Keratinocyte (primary cell): ENCODE results near the gene RBM22.

Experiments
- EZH2 ChIP-seq: IDR thresholded peaks from one replicate; pipeline ENCODE4 v1.6.1; 2012; ENCODE audit warnings: inconsistent platforms, mild to moderate bottlenecking, low read length, moderate library complexity
- TF ChIP-seq, protein P1 (sequence below), 3 experiments: IDR thresholded peaks in 1 of 3; conservative IDR thresholded peaks in 1 of 3; optimal IDR thresholded peaks in 1 of 3; 2 replicates in 2 of 3; 3 replicates in 1 of 3; pipeline versions ENCODE3 to v1.5.1; 2011; ENCODE audit warnings: low read length in 3 of 3, mild to moderate bottlenecking in 3 of 3, moderate library complexity in 2 of 3, control low read depth in 1 of 3, inconsistent platforms in 1 of 3; ENCODE audit not compliant: insufficient read depth in 2 of 3; ENCODE audit errors: extremely low read depth in 1 of 3

DNA sequence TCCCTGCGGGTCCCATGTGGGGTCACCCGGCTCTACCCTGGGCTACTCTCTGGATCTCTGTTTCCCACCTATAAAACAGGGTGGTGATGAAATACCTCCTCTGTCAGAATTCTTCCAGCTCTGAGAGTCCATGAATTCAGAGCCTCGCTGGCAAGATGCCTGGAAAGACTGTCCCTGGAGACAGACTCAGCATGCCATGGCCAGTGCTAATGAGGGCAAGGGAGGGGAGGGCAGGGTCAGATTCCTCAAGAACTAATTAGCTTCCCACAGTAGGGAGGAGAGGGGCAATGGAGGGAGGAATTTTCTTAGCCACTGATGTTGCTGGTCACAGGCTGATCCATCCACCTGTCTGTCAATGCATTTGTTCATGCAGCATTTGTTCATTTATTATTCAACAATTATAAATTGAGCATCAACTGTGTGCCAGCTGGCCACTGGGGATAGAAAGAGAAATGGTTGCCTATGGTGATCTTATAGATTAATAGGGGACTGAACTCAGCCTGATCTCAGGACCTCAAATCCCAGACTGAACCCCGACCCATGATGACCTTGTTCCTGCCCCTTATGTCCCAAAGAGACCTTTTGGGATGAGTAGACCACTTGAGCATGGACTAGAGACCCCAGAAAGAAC is 55.7 kb downstream of the RBM22 start:
- TF ChIP-seq, protein P1, sequence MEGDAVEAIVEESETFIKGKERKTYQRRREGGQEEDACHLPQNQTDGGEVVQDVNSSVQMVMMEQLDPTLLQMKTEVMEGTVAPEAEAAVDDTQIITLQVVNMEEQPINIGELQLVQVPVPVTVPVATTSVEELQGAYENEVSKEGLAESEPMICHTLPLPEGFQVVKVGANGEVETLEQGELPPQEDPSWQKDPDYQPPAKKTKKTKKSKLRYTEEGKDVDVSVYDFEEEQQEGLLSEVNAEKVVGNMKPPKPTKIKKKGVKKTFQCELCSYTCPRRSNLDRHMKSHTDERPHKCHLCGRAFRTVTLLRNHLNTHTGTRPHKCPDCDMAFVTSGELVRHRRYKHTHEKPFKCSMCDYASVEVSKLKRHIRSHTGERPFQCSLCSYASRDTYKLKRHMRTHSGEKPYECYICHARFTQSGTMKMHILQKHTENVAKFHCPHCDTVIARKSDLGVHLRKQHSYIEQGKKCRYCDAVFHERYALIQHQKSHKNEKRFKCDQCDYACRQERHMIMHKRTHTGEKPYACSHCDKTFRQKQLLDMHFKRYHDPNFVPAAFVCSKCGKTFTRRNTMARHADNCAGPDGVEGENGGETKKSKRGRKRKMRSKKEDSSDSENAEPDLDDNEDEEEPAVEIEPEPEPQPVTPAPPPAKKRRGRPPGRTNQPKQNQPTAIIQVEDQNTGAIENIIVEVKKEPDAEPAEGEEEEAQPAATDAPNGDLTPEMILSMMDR (optimal IDR thresholded peaks at IDR 0.05 in 1 of 3, IDR thresholded peaks at IDR 0.05 in 1 of 3, conservative IDR thresholded peaks at IDR 0.05 in 1 of 3; ENCODE audit: extremely low read depth in 1 of 3, insufficient read depth in 2 of 3, low read length in 3 of 3) = no peak
- TF ChIP-seq EZH2 = no peak
